Measurements from ENCODE around the gene ADRA2C.

Gene ADRA2C

GRCh38 chr4:3732076-3733028 lies 33.8 kb upstream of the ADRA2C start:
- in situ Hi-C loops (cut with MboI; ENCODE audit: low pct_unique_long_range_greater_than_20kb, low sequenced_read_pairs, unreplicated experiment): no loop called here
- no peak for DNase-seq (ENCODE audit: low spot score)
- TF ChIP-seq, protein P1, sequence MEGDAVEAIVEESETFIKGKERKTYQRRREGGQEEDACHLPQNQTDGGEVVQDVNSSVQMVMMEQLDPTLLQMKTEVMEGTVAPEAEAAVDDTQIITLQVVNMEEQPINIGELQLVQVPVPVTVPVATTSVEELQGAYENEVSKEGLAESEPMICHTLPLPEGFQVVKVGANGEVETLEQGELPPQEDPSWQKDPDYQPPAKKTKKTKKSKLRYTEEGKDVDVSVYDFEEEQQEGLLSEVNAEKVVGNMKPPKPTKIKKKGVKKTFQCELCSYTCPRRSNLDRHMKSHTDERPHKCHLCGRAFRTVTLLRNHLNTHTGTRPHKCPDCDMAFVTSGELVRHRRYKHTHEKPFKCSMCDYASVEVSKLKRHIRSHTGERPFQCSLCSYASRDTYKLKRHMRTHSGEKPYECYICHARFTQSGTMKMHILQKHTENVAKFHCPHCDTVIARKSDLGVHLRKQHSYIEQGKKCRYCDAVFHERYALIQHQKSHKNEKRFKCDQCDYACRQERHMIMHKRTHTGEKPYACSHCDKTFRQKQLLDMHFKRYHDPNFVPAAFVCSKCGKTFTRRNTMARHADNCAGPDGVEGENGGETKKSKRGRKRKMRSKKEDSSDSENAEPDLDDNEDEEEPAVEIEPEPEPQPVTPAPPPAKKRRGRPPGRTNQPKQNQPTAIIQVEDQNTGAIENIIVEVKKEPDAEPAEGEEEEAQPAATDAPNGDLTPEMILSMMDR (IDR thresholded peaks at IDR 0.05; ENCODE audit: extremely low read depth, insufficient read depth, missing control alignments): no peak

- TF ChIP-seq, protein P1 (IDR thresholded peaks at IDR 0.05; ENCODE audit: extremely low read depth, insufficient read depth, missing control alignments): no peak
- DNase-seq (ENCODE audit: low spot score): no peak
- in situ Hi-C loops (cut with MboI; ENCODE audit: low pct_unique_long_range_greater_than_20kb, low sequenced_read_pairs, unreplicated experiment): no loop called here
These were observed 33.0 kb upstream of the ADRA2C start for GRCh38 chr4:3733195-3733594.

GRCh38 chr4:3735196-3735595 lies 31.0 kb upstream of the ADRA2C start:
- DNase-seq (ENCODE audit: low spot score): no peak
- TF ChIP-seq, protein P1 (IDR thresholded peaks at IDR 0.05; ENCODE audit: extremely low read depth, insufficient read depth, missing control alignments): no peak
- in situ Hi-C loops (cut with MboI; ENCODE audit: low pct_unique_long_range_greater_than_20kb, low sequenced_read_pairs, unreplicated experiment): no loop called here

DNA sequence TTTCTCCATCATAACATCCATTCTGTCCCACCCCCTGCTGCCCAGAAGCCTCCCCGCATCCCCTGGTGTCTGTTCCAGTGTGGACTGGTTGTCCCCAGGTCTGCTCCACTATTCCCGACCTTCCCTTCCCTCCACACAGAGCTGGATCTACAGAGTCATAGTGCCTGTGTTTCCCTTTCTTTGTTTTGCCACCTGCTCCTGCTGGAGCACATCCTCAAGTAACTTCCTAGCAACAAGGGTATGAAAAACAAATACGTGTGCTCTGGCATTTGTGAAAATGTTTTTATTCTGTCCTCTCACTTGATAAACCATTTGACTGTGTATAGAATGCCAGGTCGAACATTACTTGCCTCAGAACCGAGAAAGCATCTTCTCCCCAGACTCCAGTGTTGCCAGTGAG lies 29.9 kb upstream of the ADRA2C start:
- in situ Hi-C loops (cut with MboI; ENCODE audit: low pct_unique_long_range_greater_than_20kb, low sequenced_read_pairs, unreplicated experiment): no loop called here
- TF ChIP-seq, protein P1 (IDR thresholded peaks at IDR 0.05; ENCODE audit: extremely low read depth, insufficient read depth, missing control alignments): no peak
- no peak for DNase-seq (ENCODE audit: low spot score)

DNA sequence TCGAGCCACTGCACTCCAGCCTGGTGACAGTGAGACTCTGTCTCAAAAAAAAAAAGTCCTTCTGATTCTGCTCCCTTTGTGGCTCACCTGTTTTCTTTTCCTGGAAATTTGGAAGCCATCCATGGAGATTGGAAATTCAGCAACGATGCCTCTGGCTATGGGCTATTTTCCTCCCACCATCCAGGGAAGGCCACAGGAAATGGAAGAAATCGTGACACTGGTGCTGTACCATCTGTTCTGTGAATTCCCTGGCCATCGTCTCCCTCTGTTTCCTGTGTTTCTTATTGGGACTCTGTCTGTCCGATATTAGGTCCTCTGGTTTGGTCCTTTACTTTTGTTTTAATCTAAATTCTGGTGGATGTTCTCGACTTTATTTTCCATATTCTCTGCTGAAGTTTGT lies 29.4 kb upstream of the ADRA2C start:
- TF ChIP-seq, protein P1 (IDR thresholded peaks at IDR 0.05; ENCODE audit: extremely low read depth, insufficient read depth, missing control alignments): no peak
- DNase-seq (ENCODE audit: low spot score): no peak
- in situ Hi-C loops (cut with MboI; ENCODE audit: low pct_unique_long_range_greater_than_20kb, low sequenced_read_pairs, unreplicated experiment): no loop called here

GRCh38 chr4:3739577-3739976 lies 26.6 kb upstream of the ADRA2C start:
- TF ChIP-seq, protein P1 (IDR thresholded peaks at IDR 0.05; ENCODE audit: extremely low read depth, insufficient read depth, missing control alignments): no peak
- DNase-seq (ENCODE audit: low spot score): no peak
- in situ Hi-C loops (cut with MboI; ENCODE audit: low pct_unique_long_range_greater_than_20kb, low sequenced_read_pairs, unreplicated experiment): no loop called here

Measured in GM13977 (cell line).